ENCODE data around the gene LRRC32.

DNA sequence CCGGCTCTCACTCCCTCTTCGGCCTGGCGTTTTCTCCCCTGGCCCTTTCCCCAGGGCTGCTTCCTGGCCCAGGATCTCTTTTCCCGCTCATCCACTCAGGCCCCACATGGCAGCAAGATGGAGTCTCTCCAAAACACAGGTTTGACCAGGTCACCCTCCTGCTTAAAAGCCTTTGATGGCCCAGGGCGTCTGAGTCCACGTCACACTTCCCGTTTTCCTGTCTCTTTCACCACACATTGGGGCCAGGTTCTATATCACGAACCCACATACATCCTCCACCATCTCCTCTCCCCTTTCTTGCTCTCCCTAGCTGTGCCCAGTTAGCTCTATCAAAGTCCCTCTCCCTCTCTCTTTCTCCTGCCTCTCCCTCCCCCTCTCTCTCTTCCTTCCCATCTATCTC lies 7.8 kb upstream of the LRRC32 start:
- TF ChIP-seq, protein P1, sequence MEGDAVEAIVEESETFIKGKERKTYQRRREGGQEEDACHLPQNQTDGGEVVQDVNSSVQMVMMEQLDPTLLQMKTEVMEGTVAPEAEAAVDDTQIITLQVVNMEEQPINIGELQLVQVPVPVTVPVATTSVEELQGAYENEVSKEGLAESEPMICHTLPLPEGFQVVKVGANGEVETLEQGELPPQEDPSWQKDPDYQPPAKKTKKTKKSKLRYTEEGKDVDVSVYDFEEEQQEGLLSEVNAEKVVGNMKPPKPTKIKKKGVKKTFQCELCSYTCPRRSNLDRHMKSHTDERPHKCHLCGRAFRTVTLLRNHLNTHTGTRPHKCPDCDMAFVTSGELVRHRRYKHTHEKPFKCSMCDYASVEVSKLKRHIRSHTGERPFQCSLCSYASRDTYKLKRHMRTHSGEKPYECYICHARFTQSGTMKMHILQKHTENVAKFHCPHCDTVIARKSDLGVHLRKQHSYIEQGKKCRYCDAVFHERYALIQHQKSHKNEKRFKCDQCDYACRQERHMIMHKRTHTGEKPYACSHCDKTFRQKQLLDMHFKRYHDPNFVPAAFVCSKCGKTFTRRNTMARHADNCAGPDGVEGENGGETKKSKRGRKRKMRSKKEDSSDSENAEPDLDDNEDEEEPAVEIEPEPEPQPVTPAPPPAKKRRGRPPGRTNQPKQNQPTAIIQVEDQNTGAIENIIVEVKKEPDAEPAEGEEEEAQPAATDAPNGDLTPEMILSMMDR (IDR thresholded peaks at IDR 0.05 in 2 of 3, conservative IDR thresholded peaks at IDR 0.05 in 1 of 3; ENCODE audit: insufficient read depth in 2 of 3, low read depth in 1 of 3, low read length in 3 of 3) = no peak
- TF ChIP-seq GTF2A2 (tag; IDR thresholded peaks at IDR 0.05) = no peak
- TF ChIP-seq EZH2 (IDR thresholded peaks at IDR 0.05; ENCODE audit: borderline replicate concordance, low read depth, low read length) = no peak
- no peak for TF ChIP-seq NFE2L1 (tag; IDR thresholded peaks at IDR 0.05; ENCODE audit: borderline replicate concordance, low read depth)
- TF ChIP-seq EGR1 (conservative IDR thresholded peaks at IDR 0.05) = no peak
- TF ChIP-seq FOXO4 (CRISPR knock-in tag; IDR thresholded peaks at IDR 0.05) = no peak
- TF ChIP-seq, protein P2, sequence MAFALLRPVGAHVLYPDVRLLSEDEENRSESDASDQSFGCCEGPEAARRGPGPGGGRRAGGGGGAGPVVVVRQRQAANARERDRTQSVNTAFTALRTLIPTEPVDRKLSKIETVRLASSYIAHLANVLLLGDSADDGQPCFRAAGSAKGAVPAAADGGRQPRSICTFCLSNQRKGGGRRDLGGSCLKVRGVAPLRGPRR (CRISPR knock-in tag; IDR thresholded peaks at IDR 0.05) = no peak
- TF ChIP-seq CBX3 (IDR thresholded peaks at IDR 0.05; ENCODE audit: borderline replicate concordance in 1 of 2, low read length in 2 of 2) = no peak
- TF ChIP-seq, protein P3, sequence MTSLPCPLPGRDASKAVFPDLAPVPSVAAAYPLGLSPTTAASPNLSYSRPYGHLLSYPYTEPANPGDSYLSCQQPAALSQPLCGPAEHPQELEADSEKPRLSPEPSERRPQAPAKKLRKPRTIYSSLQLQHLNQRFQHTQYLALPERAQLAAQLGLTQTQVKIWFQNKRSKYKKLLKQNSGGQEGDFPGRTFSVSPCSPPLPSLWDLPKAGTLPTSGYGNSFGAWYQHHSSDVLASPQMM (CRISPR knock-in tag; IDR thresholded peaks at IDR 0.05) = no peak
- TF ChIP-seq SMC3 (conservative IDR thresholded peaks at IDR 0.05; ENCODE audit: insufficient read depth, low read depth, low read length) = no peak
- no peak for TF ChIP-seq SP2 (IDR thresholded peaks at IDR 0.05; ENCODE audit: extremely low read depth, low read depth, low read length, poor library complexity, severe bottlenecking)
- TF ChIP-seq, protein P4, sequence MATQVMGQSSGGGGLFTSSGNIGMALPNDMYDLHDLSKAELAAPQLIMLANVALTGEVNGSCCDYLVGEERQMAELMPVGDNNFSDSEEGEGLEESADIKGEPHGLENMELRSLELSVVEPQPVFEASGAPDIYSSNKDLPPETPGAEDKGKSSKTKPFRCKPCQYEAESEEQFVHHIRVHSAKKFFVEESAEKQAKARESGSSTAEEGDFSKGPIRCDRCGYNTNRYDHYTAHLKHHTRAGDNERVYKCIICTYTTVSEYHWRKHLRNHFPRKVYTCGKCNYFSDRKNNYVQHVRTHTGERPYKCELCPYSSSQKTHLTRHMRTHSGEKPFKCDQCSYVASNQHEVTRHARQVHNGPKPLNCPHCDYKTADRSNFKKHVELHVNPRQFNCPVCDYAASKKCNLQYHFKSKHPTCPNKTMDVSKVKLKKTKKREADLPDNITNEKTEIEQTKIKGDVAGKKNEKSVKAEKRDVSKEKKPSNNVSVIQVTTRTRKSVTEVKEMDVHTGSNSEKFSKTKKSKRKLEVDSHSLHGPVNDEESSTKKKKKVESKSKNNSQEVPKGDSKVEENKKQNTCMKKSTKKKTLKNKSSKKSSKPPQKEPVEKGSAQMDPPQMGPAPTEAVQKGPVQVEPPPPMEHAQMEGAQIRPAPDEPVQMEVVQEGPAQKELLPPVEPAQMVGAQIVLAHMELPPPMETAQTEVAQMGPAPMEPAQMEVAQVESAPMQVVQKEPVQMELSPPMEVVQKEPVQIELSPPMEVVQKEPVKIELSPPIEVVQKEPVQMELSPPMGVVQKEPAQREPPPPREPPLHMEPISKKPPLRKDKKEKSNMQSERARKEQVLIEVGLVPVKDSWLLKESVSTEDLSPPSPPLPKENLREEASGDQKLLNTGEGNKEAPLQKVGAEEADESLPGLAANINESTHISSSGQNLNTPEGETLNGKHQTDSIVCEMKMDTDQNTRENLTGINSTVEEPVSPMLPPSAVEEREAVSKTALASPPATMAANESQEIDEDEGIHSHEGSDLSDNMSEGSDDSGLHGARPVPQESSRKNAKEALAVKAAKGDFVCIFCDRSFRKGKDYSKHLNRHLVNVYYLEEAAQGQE (IDR thresholded peaks at IDR 0.05; ENCODE audit: borderline replicate concordance) = no peak
- TF ChIP-seq, protein P4 (CRISPR knock-in tag; IDR thresholded peaks at IDR 0.05; ENCODE audit: low read depth) = no peak
- TF ChIP-seq DPF2 (IDR thresholded peaks at IDR 0.05) = no peak
- no peak for TF ChIP-seq JUNB (CRISPR knock-in tag; conservative IDR thresholded peaks at IDR 0.05)
